Ishikawa (cell line): Measurements from ENCODE around the gene RAB12.

Experiments
- CEBPB ChIP-seq: IDR thresholded peaks from 2 replicates; pipeline ENCODE4 v1.6.1; 2012
- CREB1 ChIP-seq: IDR thresholded peaks from 2 replicates; pipeline ENCODE4 v1.6.1; 2012; ENCODE audit warnings: low read depth
- EGR1 ChIP-seq: IDR thresholded peaks from 2 replicates; pipeline ENCODE4 v1.6.1; 2012
- EP300 ChIP-seq: IDR thresholded peaks from 2 replicates; pipeline ENCODE4 v1.6.1; 2012; ENCODE audit warnings: borderline replicate concordance
- FOXM1 ChIP-seq: IDR thresholded peaks from 2 replicates; pipeline ENCODE4 v1.6.1; 2012; ENCODE audit warnings: low read depth, borderline replicate concordance
- MAX ChIP-seq: IDR thresholded peaks from 2 replicates; pipeline ENCODE4 v1.6.1; 2012
- NFIC ChIP-seq: IDR thresholded peaks from 2 replicates; pipeline ENCODE4 v1.6.1; 2012
- RAD21 ChIP-seq: IDR thresholded peaks from 2 replicates; pipeline ENCODE4 v1.6.1; 2012; ENCODE audit warnings: low read depth
- REST ChIP-seq: IDR thresholded peaks from 2 replicates; pipeline ENCODE4 v1.6.1; 2012; ENCODE audit warnings: low read depth, mild to moderate bottlenecking
- TAF1 ChIP-seq: IDR thresholded peaks from 2 replicates; pipeline ENCODE4 v1.6.1; 2012; ENCODE audit warnings: low read depth, mild to moderate bottlenecking
- TCF12 ChIP-seq: IDR thresholded peaks from 2 replicates; pipeline ENCODE4 v1.6.1; 2012; ENCODE audit warnings: low read depth
- TEAD4 ChIP-seq: IDR thresholded peaks from 2 replicates; pipeline ENCODE4 v1.6.1; 2012
- USF1 ChIP-seq: IDR thresholded peaks from 2 replicates; pipeline ENCODE4 v1.6.1; 2012
- YY1 ChIP-seq: IDR thresholded peaks from 2 replicates; pipeline ENCODE4 v1.6.1; 2012; ENCODE audit warnings: low read depth
- ZBTB7A ChIP-seq: IDR thresholded peaks from 2 replicates; pipeline ENCODE4 v1.6.1; 2012; ENCODE audit warnings: low read depth

Gene RAB12

GRCh38 chr18:8630546-8630945 is 21.3 kb downstream of the RAB12 start:
- TF ChIP-seq CREB1 (no peak), EP300 (no peak)

- TF ChIP-seq EP300: no peak
- no peak for TF ChIP-seq MAX
- TF ChIP-seq CEBPB: no peak
- TF ChIP-seq NFIC: no peak
- no peak for TF ChIP-seq FOXM1
- no peak for TF ChIP-seq USF1
- TF ChIP-seq EGR1: no peak
- no peak for TF ChIP-seq TCF12
- TF ChIP-seq RAD21: no peak
Observed at GRCh38 chr18:8631265-8631664, 22.0 kb downstream of the RAB12 start.

- no peak for TF ChIP-seq NFIC
- TF ChIP-seq EGR1: no peak
- no peak for TF ChIP-seq REST
- TF ChIP-seq RAD21: no peak
- no peak for TF ChIP-seq EP300
- no peak for TF ChIP-seq CEBPB
- TF ChIP-seq CREB1: no peak
Observed at GRCh38 chr18:8632386-8632785, 23.1 kb downstream of the RAB12 start.

- TF ChIP-seq TEAD4: no peak
- no peak for TF ChIP-seq CEBPB
- TF ChIP-seq ZBTB7A: no peak
- TF ChIP-seq EP300: no peak
- TF ChIP-seq RAD21: no peak
- TF ChIP-seq USF1: no peak
- no peak for TF ChIP-seq CREB1
Observed at GRCh38 chr18:8634508-8634907, 25.3 kb downstream of the RAB12 start.

- TF ChIP-seq ZBTB7A: no peak
- TF ChIP-seq TAF1: no peak
- no peak for TF ChIP-seq YY1
- TF ChIP-seq EGR1: no peak
- no peak for TF ChIP-seq CEBPB
- no peak for TF ChIP-seq CREB1
- no peak for TF ChIP-seq MAX
- no peak for TF ChIP-seq REST
- no peak for TF ChIP-seq USF1
- no peak for TF ChIP-seq TEAD4
- TF ChIP-seq TCF12: no peak
- TF ChIP-seq FOXM1: no peak
- no peak for TF ChIP-seq EP300
- TF ChIP-seq NFIC: no peak
- TF ChIP-seq RAD21: no peak
Observed at GRCh38 chr18:8635087-8635486, 25.9 kb downstream of the RAB12 start.

- TF ChIP-seq YY1 (no peak), USF1 (no peak), TCF12 (no peak), TEAD4 (no peak), FOXM1 (no peak), REST (no peak), EGR1 (no peak), ZBTB7A (no peak), EP300 (no peak), CREB1 (no peak), NFIC (no peak), TAF1 (no peak), CEBPB (no peak), MAX (no peak), RAD21 (no peak)
Observed at GRCh38 chr18:8639762-8640161, 30.5 kb downstream of the RAB12 start.
